Body of pancreas (tissue), 4 donors: Measurements from ENCODE around the gene RB1.

Source experiments
- POLR2A ChIP-seq, 3 donors: fragments of 450-650 bp; IDR thresholded peaks; one replicate each; pipeline ENCODE4 v1.6.1; 2016; ENCODE audit warnings: antibody characterized with exemption in 3 of 3, mild to moderate bottlenecking in 2 of 3
- TF ChIP-seq, protein P1 (sequence below), 7 experiments: fragments of 450-650 bp in 4 of 7; fragments of 200-600 bp in 3 of 7; sonication (generic) in 3 of 7; IDR thresholded peaks; one replicate each; pipeline ENCODE4 v1.5.1; 2016 to 2019; ENCODE audit warnings: antibody characterized with exemption in 7 of 7

DNA sequence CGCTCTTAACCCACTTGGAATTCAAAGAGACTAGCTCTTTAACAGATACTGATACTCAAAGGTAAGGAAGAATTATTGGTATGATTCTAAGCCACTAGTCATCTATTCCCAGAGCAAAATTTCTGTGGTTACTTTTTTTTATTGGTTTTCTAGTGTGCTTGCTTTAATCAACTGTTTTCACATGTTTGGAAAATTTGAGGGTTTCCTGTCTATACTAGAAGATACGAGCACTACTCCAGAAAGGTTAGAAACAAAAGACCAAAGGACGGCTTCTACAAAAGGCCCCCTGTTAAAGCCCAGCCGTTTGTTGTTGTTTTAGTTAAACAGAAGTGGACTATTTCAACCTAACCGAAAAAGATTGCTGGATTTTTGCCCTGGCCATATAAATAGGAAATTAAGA lies 127.9 kb downstream of the RB1 start:
- TF ChIP-seq, protein P1, sequence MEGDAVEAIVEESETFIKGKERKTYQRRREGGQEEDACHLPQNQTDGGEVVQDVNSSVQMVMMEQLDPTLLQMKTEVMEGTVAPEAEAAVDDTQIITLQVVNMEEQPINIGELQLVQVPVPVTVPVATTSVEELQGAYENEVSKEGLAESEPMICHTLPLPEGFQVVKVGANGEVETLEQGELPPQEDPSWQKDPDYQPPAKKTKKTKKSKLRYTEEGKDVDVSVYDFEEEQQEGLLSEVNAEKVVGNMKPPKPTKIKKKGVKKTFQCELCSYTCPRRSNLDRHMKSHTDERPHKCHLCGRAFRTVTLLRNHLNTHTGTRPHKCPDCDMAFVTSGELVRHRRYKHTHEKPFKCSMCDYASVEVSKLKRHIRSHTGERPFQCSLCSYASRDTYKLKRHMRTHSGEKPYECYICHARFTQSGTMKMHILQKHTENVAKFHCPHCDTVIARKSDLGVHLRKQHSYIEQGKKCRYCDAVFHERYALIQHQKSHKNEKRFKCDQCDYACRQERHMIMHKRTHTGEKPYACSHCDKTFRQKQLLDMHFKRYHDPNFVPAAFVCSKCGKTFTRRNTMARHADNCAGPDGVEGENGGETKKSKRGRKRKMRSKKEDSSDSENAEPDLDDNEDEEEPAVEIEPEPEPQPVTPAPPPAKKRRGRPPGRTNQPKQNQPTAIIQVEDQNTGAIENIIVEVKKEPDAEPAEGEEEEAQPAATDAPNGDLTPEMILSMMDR (IDR thresholded peaks at IDR 0.05): no peak
- no peak for TF ChIP-seq POLR2A (IDR thresholded peaks at IDR 0.05)
